Loucy (cell line): Measurements from ENCODE around the gene UBIAD1.
"Not testable (repeated sequence)": the region's sequence is repeated elsewhere in the genome, so short reads cannot be mapped to it uniquely, and the experiment has no call there.

ENCODE experiments used
- H2AFZ ChIP-seq: fragments of 200-600 bp; sonication (generic); 2 replicates; pipeline ENCODE4 v1.6.0; 2016; ENCODE audit warnings: antibody characterized with exemption, mild to moderate bottlenecking, low read length, moderate library complexity
- H3F3A ChIP-seq: fragments of 200-600 bp; 2 replicates; pipeline ENCODE4 v1.6.0; 2016; ENCODE audit warnings: antibody characterized with exemption, low read depth, mild to moderate bottlenecking
- H3K27me3 ChIP-seq: fragments of 200-600 bp; sonication (generic); 2 replicates; pipeline ENCODE4 v1.6.1; 2014; ENCODE audit warnings: low read length, mild to moderate bottlenecking; ENCODE audit not compliant: insufficient read depth, poor library complexity, severe bottlenecking
- H3K36me3 ChIP-seq: fragments of 200-600 bp; sonication (generic); 2 replicates; pipeline ENCODE4 v1.6.1; 2016; ENCODE audit warnings: low read length; ENCODE audit not compliant: insufficient read depth
- H3K4me1 ChIP-seq: fragments of 200-600 bp; sonication (generic); 2 replicates; pipeline ENCODE4 v1.5.1; 2014; ENCODE audit warnings: low read length, mild to moderate bottlenecking; ENCODE audit not compliant: insufficient read depth, poor library complexity, severe bottlenecking
- H3K4me2 ChIP-seq: fragments of 200-600 bp; sonication (generic); 2 replicates; pipeline ENCODE4 v1.6.0; 2014; ENCODE audit warnings: antibody characterized with exemption, low read length, low read depth, mild to moderate bottlenecking; ENCODE audit not compliant: poor library complexity, severe bottlenecking
- H3K4me3 ChIP-seq: fragments of 200-600 bp; sonication (generic); 2 replicates; pipeline ENCODE4 v1.5.1; 2014; ENCODE audit warnings: low read length, mild to moderate bottlenecking, mixed read lengths; ENCODE audit not compliant: poor library complexity, severe bottlenecking
- H3K79me2 ChIP-seq: fragments of 200-600 bp; sonication (generic); 2 replicates; pipeline ENCODE4 v1.6.1; 2014; ENCODE audit warnings: low read length; ENCODE audit not compliant: insufficient read depth
- H3K9ac ChIP-seq: fragments of 200-600 bp; sonication (generic); 2 replicates; pipeline ENCODE4 v1.6.0; 2014; ENCODE audit warnings: mild to moderate bottlenecking, low read depth, low read length, moderate library complexity; ENCODE audit not compliant: poor library complexity, severe bottlenecking
- H3K9me2 ChIP-seq: fragments of 200-600 bp; sonication (generic); replicated peaks from 2 replicates; pipeline ENCODE4 v1.6.1; 2016; ENCODE audit warnings: low read depth, low read length, mixed read lengths
- H3K9me3 ChIP-seq: fragments of 200-600 bp; sonication (generic); 2 replicates; pipeline ENCODE4 v1.6.1; 2014; ENCODE audit warnings: mild to moderate bottlenecking, antibody characterized with exemption, low read length, low read depth; ENCODE audit not compliant: insufficient read depth
- H4K20me1 ChIP-seq: fragments of 200-600 bp; sonication (generic); 2 replicates; pipeline ENCODE4 v1.6.0; 2014; ENCODE audit warnings: antibody characterized with exemption, low read length, mild to moderate bottlenecking; ENCODE audit not compliant: insufficient read depth, poor library complexity, severe bottlenecking
- EZH2phosphoT487 ChIP-seq: fragments of 200-600 bp; IDR thresholded peaks from 2 replicates; pipeline ENCODE4 v1.6.1; 2018; ENCODE audit warnings: antibody characterized with exemption, mild to moderate bottlenecking, moderate library complexity, borderline replicate concordance
- TF ChIP-seq, protein P1 (sequence below): fragments of 200-600 bp; sonication (generic); conservative IDR thresholded peaks from 2 replicates; pipeline ENCODE4 v1.5.1; 2014; ENCODE audit warnings: mild to moderate bottlenecking, antibody characterized with exemption, low read length

The UBIAD1 gene

DNA sequence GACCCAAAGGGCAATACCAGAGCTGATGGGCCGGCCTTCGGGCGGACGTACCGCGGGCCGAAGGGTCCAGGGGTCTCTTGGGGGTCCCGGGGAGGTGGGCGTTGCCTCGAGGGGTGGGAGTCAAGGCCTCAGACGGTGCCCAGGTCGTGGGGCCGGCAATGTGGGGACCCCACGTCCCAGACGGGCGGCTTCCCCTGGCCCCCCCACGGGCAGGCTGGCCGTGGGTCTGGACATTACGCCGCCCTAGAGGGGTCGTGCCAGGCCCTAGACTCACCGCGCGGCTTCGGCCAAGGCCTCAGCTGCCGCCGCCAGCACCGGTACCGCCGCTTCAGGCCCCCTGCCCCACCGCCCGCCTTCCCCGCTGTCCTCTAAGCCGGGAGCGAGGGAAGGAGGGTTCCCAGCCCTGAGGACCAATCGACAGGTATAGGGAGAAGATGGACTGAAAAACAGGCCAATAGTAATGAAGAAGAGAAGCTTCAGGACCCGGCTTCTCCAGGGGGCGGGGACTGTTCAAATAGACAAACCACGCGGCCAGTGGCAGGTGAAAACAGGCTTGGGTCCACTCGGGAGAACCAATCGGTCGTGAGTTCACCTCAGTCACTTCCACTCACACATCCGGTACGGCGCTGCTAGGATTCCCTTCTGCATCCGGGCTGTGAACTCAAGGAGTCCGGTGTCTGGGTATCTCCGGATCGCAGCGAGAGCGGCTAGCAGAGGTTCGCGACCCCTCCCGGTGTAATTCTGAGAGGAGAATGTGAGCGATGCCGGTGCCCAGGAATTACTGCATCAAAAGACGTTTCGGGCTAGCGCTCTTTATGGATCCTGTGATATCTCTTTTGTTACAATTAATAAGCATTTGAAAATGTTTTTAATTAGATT lies 10.6 kb upstream of the UBIAD1 start, which contains the start of gene MTOR:
TSS of gene MTOR (minus strand) at position 381 of the 879 bp plus-strand sequence. CDS start 3,142 bp downstream, outside the sequence.
- peak within 1 kb of the TSS; percentile 95 for H3K4me3 ChIP-seq
- TF ChIP-seq, protein P1, sequence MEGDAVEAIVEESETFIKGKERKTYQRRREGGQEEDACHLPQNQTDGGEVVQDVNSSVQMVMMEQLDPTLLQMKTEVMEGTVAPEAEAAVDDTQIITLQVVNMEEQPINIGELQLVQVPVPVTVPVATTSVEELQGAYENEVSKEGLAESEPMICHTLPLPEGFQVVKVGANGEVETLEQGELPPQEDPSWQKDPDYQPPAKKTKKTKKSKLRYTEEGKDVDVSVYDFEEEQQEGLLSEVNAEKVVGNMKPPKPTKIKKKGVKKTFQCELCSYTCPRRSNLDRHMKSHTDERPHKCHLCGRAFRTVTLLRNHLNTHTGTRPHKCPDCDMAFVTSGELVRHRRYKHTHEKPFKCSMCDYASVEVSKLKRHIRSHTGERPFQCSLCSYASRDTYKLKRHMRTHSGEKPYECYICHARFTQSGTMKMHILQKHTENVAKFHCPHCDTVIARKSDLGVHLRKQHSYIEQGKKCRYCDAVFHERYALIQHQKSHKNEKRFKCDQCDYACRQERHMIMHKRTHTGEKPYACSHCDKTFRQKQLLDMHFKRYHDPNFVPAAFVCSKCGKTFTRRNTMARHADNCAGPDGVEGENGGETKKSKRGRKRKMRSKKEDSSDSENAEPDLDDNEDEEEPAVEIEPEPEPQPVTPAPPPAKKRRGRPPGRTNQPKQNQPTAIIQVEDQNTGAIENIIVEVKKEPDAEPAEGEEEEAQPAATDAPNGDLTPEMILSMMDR = peak; percentile 31; the same call in 1 of the 2 replicates
- no peak for TF ChIP-seq EZH2phosphoT487
- H3K4me2 ChIP-seq = peak within 1 kb of the TSS; percentile 95
- no peaks in the 10 kb centered on the region for H3K9me3 ChIP-seq
- H2AFZ ChIP-seq = peak within 1 kb of the TSS; percentile 85
- no peaks in the 10 kb centered on the region for H3K9me2 ChIP-seq
- H3K79me2 ChIP-seq = peaks cover 23% of the 10 kb centered on the region
- peak within 1 kb of the TSS; percentile 94 for H3K9ac ChIP-seq
- peaks cover 11% of the 10 kb centered on the region; the same call in 1 of the 2 replicates for H3K36me3 ChIP-seq
- no peaks in the 10 kb centered on the region for H3F3A ChIP-seq
- no peaks in the 10 kb centered on the region for H3K27me3 ChIP-seq
- H4K20me1 ChIP-seq = peaks cover 4% of the 10 kb centered on the region
- H3K4me1 ChIP-seq = peaks cover 9% of the 10 kb centered on the region

DNA sequence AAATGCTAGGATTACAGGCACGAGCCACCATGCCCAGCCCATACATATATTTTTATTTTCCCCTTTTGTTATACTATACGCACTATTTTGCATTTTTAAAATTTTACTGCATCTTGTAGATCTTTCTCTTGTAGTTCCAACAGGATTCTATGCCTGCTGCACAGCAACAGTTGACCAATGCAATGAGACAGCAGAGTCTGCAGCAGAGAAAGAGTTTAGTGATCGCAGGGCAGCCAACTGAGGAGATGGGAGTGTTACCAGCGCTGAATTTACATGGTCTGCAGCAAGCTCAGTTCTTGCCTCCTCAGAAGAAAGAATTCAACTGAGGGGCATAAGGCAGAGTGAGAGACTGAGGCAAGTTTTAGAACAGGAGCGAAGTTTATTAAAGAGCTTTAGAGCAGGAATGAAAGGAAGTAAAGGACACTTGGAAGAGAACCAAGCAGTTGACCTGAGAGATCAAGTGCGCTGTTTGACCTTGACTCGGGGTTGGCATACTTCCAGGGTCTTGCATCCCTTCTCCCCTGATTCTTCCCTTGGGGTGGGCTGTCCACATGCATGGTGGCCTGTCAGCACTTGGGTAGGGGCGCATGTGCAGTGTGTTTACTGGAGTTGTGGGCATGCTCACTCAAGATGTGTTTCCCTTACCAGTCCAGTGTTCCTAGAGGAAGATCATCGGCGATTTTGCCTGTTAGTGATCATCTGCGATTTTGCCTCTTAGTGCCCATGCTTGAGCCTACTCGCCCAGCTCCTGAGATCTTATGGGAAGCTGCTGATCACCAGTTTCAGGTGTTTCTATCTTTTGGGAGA lies 6.5 kb upstream of the UBIAD1 start:
- Histone ChIP-seq H3K9me2 (no peaks in the 10 kb centered on the region), H3K9ac (no peak overlapping the region), H3K27me3 (no peaks in the 10 kb centered on the region), H3F3A (no peaks in the 10 kb centered on the region), H3K9me3 (no peaks in the 10 kb centered on the region), H3K4me1 (peaks cover 7% of the 10 kb centered on the region), H4K20me1 (peaks cover 4% of the 10 kb centered on the region), H3K79me2 (peaks cover 8% of the 10 kb centered on the region), H3K36me3 (no peaks in the 10 kb centered on the region), H3K4me3 (no peak overlapping the region), H3K4me2 (no peak overlapping the region), H2AFZ (no peak overlapping the region)
- TF ChIP-seq, protein P1 = no peak

DNA sequence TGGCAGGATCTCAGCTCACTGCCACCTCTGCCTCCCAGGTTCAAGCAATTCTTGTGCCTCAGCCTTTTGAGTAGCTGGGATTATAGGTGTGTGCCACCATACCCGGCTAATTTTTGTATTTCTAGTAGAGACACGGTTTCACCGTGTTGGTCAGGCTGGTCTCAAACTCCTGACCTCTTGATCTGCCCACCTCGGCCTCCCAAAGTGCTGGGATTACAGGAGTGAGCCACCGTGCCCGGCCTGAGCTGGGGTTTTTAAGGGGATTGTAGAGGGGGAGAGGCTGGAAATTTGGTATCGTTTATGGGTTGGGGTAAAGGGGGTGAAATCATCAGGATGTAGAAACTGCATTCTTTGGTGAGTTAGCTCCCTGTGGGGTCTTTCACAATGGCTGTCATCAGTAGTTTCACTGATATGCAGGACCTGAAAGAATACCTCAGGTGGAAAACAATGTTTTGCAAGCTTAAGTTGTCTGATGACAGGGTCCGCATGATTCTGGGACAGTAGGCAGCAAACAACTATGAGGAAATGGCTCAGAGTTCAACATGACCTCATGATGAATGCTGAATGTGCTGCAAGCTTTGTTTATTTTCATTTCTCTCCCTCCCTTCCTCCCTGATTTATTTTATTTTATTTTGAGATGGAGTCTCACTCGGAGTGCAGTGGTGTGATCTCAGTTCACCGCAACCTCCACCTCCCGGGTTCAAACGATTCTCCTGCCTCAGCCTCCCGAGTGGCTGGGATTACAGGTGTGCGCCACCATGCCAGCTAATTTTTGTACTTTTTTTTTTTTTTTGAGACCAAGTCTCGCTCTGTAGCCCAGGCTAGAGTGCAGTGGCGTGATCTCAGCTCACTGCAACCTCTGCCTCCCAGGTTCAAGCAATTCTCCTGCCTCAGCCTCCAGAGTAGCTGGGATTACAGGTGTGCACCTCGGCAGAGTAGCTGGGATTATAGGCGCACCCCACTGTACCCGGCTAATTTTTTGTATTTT lies 5.4 kb upstream of the UBIAD1 start:
- H2AFZ ChIP-seq, H3K4me1 ChIP-seq, H3K9me2 ChIP-seq, H3F3A ChIP-seq, H3K9ac ChIP-seq, H3K27me3 ChIP-seq, H4K20me1 ChIP-seq, H3K4me3 ChIP-seq, H3K9me3 ChIP-seq, H3K79me2 ChIP-seq, H3K36me3 ChIP-seq, H3K4me2 ChIP-seq: not testable (repeated sequence)
